Spinal cord (tissue), 10 donors: ENCODE results near the gene SIVA1. TPM values are rescaled to one million over a fixed set of nuclear protein-coding genes. Genes with fewer than 3 reads are reported as not detected.
A peak's percentile ranks its signal among the peaks of the same experiment; 100 is the strongest.
"Not testable (repeated sequence)": the region's sequence is repeated elsewhere in the genome, so short reads cannot be mapped to it uniquely, and the experiment has no call there.

Source experiments
- DNase-seq, 6 donors: peaks; one replicate each; pipeline versions ENCODE4 v3.0.0 to v3.0.0-alpha.2; 2013 to 2015; ENCODE audit warnings: low spot score in 6 of 6, low read depth in 4 of 6
- H3K27ac ChIP-seq: one replicate; pipeline ENCODE4 v1.5.1; 2013; ENCODE audit warnings: low read depth, low read length, control low read depth
- H3K27me3 ChIP-seq: one replicate; pipeline ENCODE4 v1.6.1; 2013; ENCODE audit warnings: low read length; ENCODE audit not compliant: control insufficient read depth, insufficient read depth
- H3K36me3 ChIP-seq: one replicate; pipeline ENCODE4 v1.6.1; 2013; ENCODE audit warnings: low read length; ENCODE audit not compliant: control insufficient read depth, insufficient read depth
- H3K4me1 ChIP-seq: one replicate; pipeline ENCODE4 v1.6.1; 2013; ENCODE audit warnings: low read length; ENCODE audit not compliant: control insufficient read depth, insufficient read depth
- H3K4me3 ChIP-seq: one replicate; pipeline ENCODE4 v1.5.1; 2013; ENCODE audit warnings: low read depth, low read length, control low read depth
- H3K9me3 ChIP-seq: one replicate; pipeline ENCODE4 v1.6.1; 2013; ENCODE audit warnings: low read length; ENCODE audit not compliant: control insufficient read depth, insufficient read depth
- WGBS: methylation state at CpG from one replicate; pipeline ENCODE4 v1.1.5; 2013; ENCODE audit warnings: missing lambda C conversion rate; ENCODE audit not compliant: insufficient coverage; 5-methylcytosine and 5-hydroxymethylcytosine counted together
- polyA plus RNA-seq, 2 donors: library from polyadenylated mRNA; unstranded; fragments of 120-200 nt; gene quantifications; one replicate each; pipeline ENCODE4 v1.2.1, GENCODE V29; 2013; ENCODE audit not compliant: insufficient read length in 2 of 2
- total RNA-seq, 2 donors: library from RNA; depleted of rRNA in 1 of 2; stranded (reverse); fragments of 120-200 nt in 1 of 2; fragments of >200 nt in 1 of 2; gene quantifications; one replicate each; pipeline versions ENCODE4 v1.2.3 to v1.2.4, GENCODE V29; 2013 to 2014
- donor health status: healthy.

Gene SIVA1
- total and polyA plus RNA-seq, 4 donors, result 30.6 to 83.3 (median 49.6) TPM

- H3K4me3 ChIP-seq, result no peak overlapping the region
- DNase-seq, result peak in 3 of 6 donors; percentile 19 to 57 (median 52)
- peaks cover 44% of the 10 kb centered on the region for H3K4me1 ChIP-seq
- no peaks in the 10 kb centered on the region for H3K9me3 ChIP-seq
- peak overlapping the region; percentile 25 for H3K27ac ChIP-seq
- H3K36me3 ChIP-seq, result peaks cover 6% of the 10 kb centered on the region
- H3K27me3 ChIP-seq, result no peaks in the 10 kb centered on the region
- WGBS, result 30% methylated on average over 9 of the region's 11 CpGs
Observed at GRCh38 chr14:104749111-104749649, 3.8 kb upstream of the SIVA1 start.

GRCh38 chr14:104750056-104750752 lies 2.7 kb upstream of the SIVA1 start:
- H3K27ac ChIP-seq, result no peak overlapping the region
- H3K36me3 ChIP-seq, result peaks cover 13% of the 10 kb centered on the region
- no peaks in the 10 kb centered on the region for H3K27me3 ChIP-seq
- WGBS, result 87% methylated on average over 11 of the region's 12 CpGs
- DNase-seq, result no peak
- peaks cover 53% of the 10 kb centered on the region for H3K4me1 ChIP-seq
- H3K9me3 ChIP-seq, result no peaks in the 10 kb centered on the region
- H3K4me3 ChIP-seq, result no peak overlapping the region

DNA sequence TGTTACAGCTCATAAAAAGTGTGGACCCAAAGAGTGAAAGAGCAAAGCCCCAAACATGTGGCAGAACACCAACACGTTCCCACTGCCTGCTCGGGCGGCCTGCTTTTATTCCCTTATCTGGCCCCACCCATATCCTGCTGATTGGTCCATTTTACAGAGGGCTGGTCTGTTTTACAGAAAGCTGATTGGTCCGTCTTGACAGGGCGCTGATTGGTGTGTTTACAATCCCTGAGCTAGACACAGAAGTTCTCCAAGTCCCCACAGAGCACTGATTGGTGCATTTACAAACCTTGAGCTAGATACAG lies 2.2 kb upstream of the SIVA1 start:
- H3K9me3 ChIP-seq, H3K4me3 ChIP-seq, H3K27ac ChIP-seq, H3K27me3 ChIP-seq, DNase-seq: not testable (repeated sequence)
- H3K4me1 ChIP-seq, result peaks cover 53% of the 10 kb centered on the region
- 92% methylated on average over 5 of the region's 5 CpGs for WGBS
- peaks cover 18% of the 10 kb centered on the region for H3K36me3 ChIP-seq

- Histone ChIP-seq H3K9me3 (no peaks in the 10 kb centered on the region), H3K4me3 (peak overlapping the region; percentile 76), H3K36me3 (peaks cover 25% of the 10 kb centered on the region), H3K4me1 (peaks cover 50% of the 10 kb centered on the region), H3K27ac (peak overlapping the region; percentile 85), H3K27me3 (no peaks in the 10 kb centered on the region)
- 78% methylated on average over 84 of the region's 90 CpGs for WGBS
- DNase-seq, result no peak
Observed at GRCh38 chr14:104751539-104752422, 1.2 kb upstream of the SIVA1 start.

GRCh38 chr14:104752423-104752734 lies 568 bp upstream of the SIVA1 start:
- Histone ChIP-seq H3K27me3 (no peaks in the 10 kb centered on the region), H3K4me3 (peak overlapping the region; percentile 76), H3K36me3 (peaks cover 31% of the 10 kb centered on the region), H3K27ac (peak overlapping the region; percentile 85), H3K9me3 (no peaks in the 10 kb centered on the region), H3K4me1 (peaks cover 49% of the 10 kb centered on the region)
- DNase-seq, result no peak
- 10% methylated on average over 21 of the region's 21 CpGs for WGBS

GRCh38 chr14:104753528-104754212 lies 723 bp downstream of the SIVA1 start:
- Histone ChIP-seq H3K27ac (peak overlapping the region; percentile 47), H3K9me3 (no peaks in the 10 kb centered on the region), H3K27me3 (no peaks in the 10 kb centered on the region), H3K4me3 (peak overlapping the region; percentile 76), H3K4me1 (peaks cover 37% of the 10 kb centered on the region), H3K36me3 (peaks cover 43% of the 10 kb centered on the region)
- 3% methylated on average over 30 of the region's 30 CpGs for WGBS
- DNase-seq, result no peak

DNA sequence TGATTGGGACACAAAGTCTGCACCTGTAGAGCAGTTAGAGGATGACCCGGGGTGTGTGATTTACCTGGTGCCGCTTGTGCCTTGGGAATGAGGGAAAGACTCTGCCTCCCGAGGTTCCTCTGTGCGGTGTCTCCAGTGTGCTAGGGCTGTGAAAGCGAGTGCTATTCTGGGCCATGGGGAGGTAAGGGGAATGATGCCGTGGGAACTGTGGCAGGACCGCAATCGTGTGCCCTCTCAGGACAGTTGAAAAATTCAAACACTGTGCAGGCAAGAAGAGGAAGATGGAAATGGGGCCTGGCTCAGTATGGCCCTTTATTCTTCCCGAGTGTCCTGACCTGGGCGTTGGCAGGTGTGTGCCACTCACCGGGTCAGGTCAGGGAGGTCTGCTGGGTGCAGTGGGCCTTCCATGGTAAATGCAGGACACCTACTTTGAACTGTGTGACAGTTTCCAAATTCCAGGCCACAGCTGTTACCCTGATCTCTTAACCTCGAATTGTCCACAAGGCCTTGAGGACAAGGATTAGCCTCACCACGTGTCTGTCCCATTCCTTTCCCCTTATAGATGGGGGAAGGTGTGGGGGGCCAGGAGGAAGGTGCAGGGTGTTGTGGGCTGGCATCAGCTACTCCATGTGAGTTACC lies 1.4 kb downstream of the SIVA1 start:
- H3K27me3 ChIP-seq, result no peaks in the 10 kb centered on the region
- peaks cover 30% of the 10 kb centered on the region for H3K4me1 ChIP-seq
- H3K36me3 ChIP-seq, result peaks cover 49% of the 10 kb centered on the region
- peak overlapping the region; percentile 76 for H3K4me3 ChIP-seq
- no peak overlapping the region for H3K27ac ChIP-seq
- DNase-seq, result no peak
- H3K9me3 ChIP-seq, result no peaks in the 10 kb centered on the region
- WGBS, result 79% methylated on average over 11 of the region's 13 CpGs

- Histone ChIP-seq H3K4me1 (peaks cover 25% of the 10 kb centered on the region), H3K36me3 (peaks cover 62% of the 10 kb centered on the region)
- 95% methylated on average over 11 of the region's 11 CpGs for WGBS
Observed at GRCh38 chr14:104755621-104756020, 2.7 kb downstream of the SIVA1 start.

GRCh38 chr14:104756477-104757237 lies 3.7 kb downstream of the SIVA1 start:
- Histone ChIP-seq H3K4me1 (peaks cover 25% of the 10 kb centered on the region), H3K36me3 (peaks cover 67% of the 10 kb centered on the region), H3K9me3 (no peaks in the 10 kb centered on the region), H3K27ac (no peak overlapping the region), H3K27me3 (no peaks in the 10 kb centered on the region), H3K4me3 (no peak overlapping the region)
- no peak for DNase-seq
- 95% methylated on average over 24 of the region's 27 CpGs for WGBS

More at GRCh38 chr14:104755621-104756020, 2.7 kb downstream of the SIVA1 start:
- Histone ChIP-seq H3K27ac (no peak overlapping the region), H3K9me3 (no peaks in the 10 kb centered on the region), H3K27me3 (no peaks in the 10 kb centered on the region), H3K4me3 (no peak overlapping the region)
- DNase-seq, result no peak
